GM12878 (cell line): ENCODE measurements around the gene C1QTNF12. TPM values are rescaled to one million over a fixed set of nuclear protein-coding genes. Genes with fewer than 3 reads are reported as not detected.

Experiments used
- ATAC-seq: fragments of 200-7000 bp; cut with Tn5 transposase; 3 replicates; pipeline ENCODE4 v1.9.1; 2020; ENCODE audit warnings: mild to moderate bottlenecking, moderate library complexity
- BruUV-seq: library from RNA; stranded (reverse); fragments of 400-500 nt; replicated peaks from 2 replicates; lab custom pipeline; 2021; lab: Mats Ljungman, UMichigan
- CTCF ChIA-PET: fragments of 300-600 bp; sonication (Branson Sonifier 250); formaldehyde crosslinking; extraction: SDS; loops from one replicate; lab custom pipeline; 2021; ENCODE audit warnings: inconsistent platforms; lab: Yijun Ruan, JAX
- POLR2A ChIA-PET: fragments of 350-600 bp; formaldehyde crosslinking; extraction: SDS; loops from one replicate; lab custom pipeline; 2021; ENCODE audit warnings: inconsistent platforms; lab: Charles Lee
- RAD21 ChIA-PET: fragments of 300-600 bp; sonication (Branson Sonifier 250); formaldehyde crosslinking; loops from one replicate; lab custom pipeline; 2023; ENCODE audit warnings: antibody characterized with exemption; ENCODE audit not compliant: unreplicated experiment; lab: Charles Lee
- SMC1A ChIA-PET: fragments of 300-600 bp; sonication (Branson Sonifier 250); formaldehyde crosslinking; loops from one replicate; lab custom pipeline; 2023; ENCODE audit not compliant: unreplicated experiment, uncharacterized antibody; lab: Charles Lee
- DNase-seq: peaks from one replicate; pipeline ENCODE4 v3.0.0-alpha.2; 2011; ENCODE audit warnings: low read depth, low spot score
- FAIRE-seq: peaks from 3 replicates; lab custom pipeline; 2011; peaks lifted over from hg19 to GRCh38; lab: Jason Lieb, UNC
- H2AFZ ChIP-seq: 2 replicates; pipeline ENCODE4 v1.6.0; 2011; ENCODE audit warnings: low read depth, low read length, control low read depth; ENCODE audit not compliant: control insufficient read depth
- H3K27ac ChIP-seq: 2 replicates; pipeline ENCODE4 v1.5.1; 2011; ENCODE audit warnings: control low read depth; ENCODE audit not compliant: control insufficient read depth, insufficient read depth
- H3K27me3 ChIP-seq, 2 experiments: replicated peaks in 1 of 2; 2 replicates each; pipeline versions ENCODE4 v1.6.0 to v1.6.1; 2011; ENCODE audit warnings: low read length in 1 of 2; ENCODE audit not compliant: control insufficient read depth in 2 of 2, insufficient read depth in 2 of 2
- H3K36me3 ChIP-seq, 2 experiments: 2 replicates each; pipeline ENCODE4 v1.5.1; 2011; ENCODE audit warnings: low read length in 1 of 2; ENCODE audit not compliant: control insufficient read depth in 2 of 2, insufficient read depth in 2 of 2
- H3K4me1 ChIP-seq: 2 replicates; pipeline ENCODE4 v1.6.1; 2011; ENCODE audit warnings: mild to moderate bottlenecking, low read length, moderate library complexity, mixed read lengths; ENCODE audit not compliant: control insufficient read depth, insufficient read depth
- H3K4me2 ChIP-seq: 2 replicates; pipeline ENCODE4 v1.6.0; 2011; ENCODE audit warnings: control low read depth; ENCODE audit not compliant: control insufficient read depth, insufficient read depth
- H3K4me3 ChIP-seq: fragments of 200-600 bp; sonication (generic); 2 replicates; pipeline ENCODE4 v1.5.1; 2016
- H3K79me2 ChIP-seq: 2 replicates; pipeline ENCODE4 v1.6.0; 2011; ENCODE audit warnings: low read length; ENCODE audit not compliant: control insufficient read depth, insufficient read depth
- H3K9ac ChIP-seq: 2 replicates; pipeline ENCODE4 v1.8.0; 2011; ENCODE audit warnings: low read length, control low read depth, mixed read lengths; ENCODE audit not compliant: control insufficient read depth, insufficient read depth
- H3K9me3 ChIP-seq: replicated peaks from 3 replicates; pipeline ENCODE4 v1.5.1; 2011; ENCODE audit warnings: mild to moderate bottlenecking, low read length; ENCODE audit not compliant: control insufficient read depth, insufficient read depth
- H4K20me1 ChIP-seq: 2 replicates; pipeline ENCODE4 v1.6.0; 2011; ENCODE audit not compliant: control insufficient read depth, insufficient read depth
- E2F4 ChIP-seq: IDR thresholded peaks from 2 replicates; pipeline ENCODE4 v1.6.1; 2012; ENCODE audit warnings: low read depth, low read length, improper control_type of control experiment
- NKRF ChIP-seq: fragments of 450-650 bp; conservative IDR thresholded peaks from 2 replicates; pipeline ENCODE4 v1.6.1; 2017; ENCODE audit warnings: mild to moderate bottlenecking, moderate library complexity
- POLR2A ChIP-seq: IDR thresholded peaks from 2 replicates; pipeline ENCODE4 v1.6.1; 2011; ENCODE audit warnings: low read depth, mild to moderate bottlenecking, low read length
- TCF7 ChIP-seq: IDR thresholded peaks from 2 replicates; pipeline ENCODE4 v1.6.1; 2014; ENCODE audit warnings: antibody characterized with exemption, borderline replicate concordance
- WGBS: methylation state at CpG from one replicate; pipeline ENCODE4 v1.1.6; 2016; ENCODE audit warnings: low lambda C conversion rate; ENCODE audit not compliant: insufficient replicate concordance, insufficient coverage; ENCODE audit errors: missing lambda C conversion rate; 5-methylcytosine and 5-hydroxymethylcytosine counted together
- in situ Hi-C: fragments of 300-500 bp; cut with MboI; formaldehyde crosslinking; loops from 9 replicates; pipeline ENCODE4 v1.14.3; 2018; ENCODE audit warnings: mixed read lengths
- intact Hi-C: fragments of 100-400 bp; cut with micrococcal nuclease; formaldehyde crosslinking; loops from one replicate; pipeline ENCODE4 v1.14.2; 2022; ENCODE audit not compliant: unreplicated experiment
- polyA plus RNA-seq, 11 experiments: library from polyadenylated mRNA; depleted of rRNA in 4 of 11; unstranded in 6 of 11; stranded (reverse) in 5 of 11; fragments of >200 nt; fragmentation: Nextera tagmentation in 4 of 11; fragmentation: Illumina TruSeq in 1 of 11; extraction: Ambion mirVana in 4 of 11; extraction: Trizol in 1 of 11; gene quantifications; 1 replicate in 1 of 11; 2 replicates in 10 of 11; pipeline versions ENCODE4 v1.2.1 to v1.2.3, GENCODE V29; 2011 to 2016; ENCODE audit warnings: inconsistent platforms in 2 of 11, missing spikeins in 2 of 11, low read depth in 1 of 11
- total RNA-seq, 4 experiments: library from RNA; depleted of rRNA in 3 of 4; stranded (reverse); fragments of >200 nt in 3 of 4; fragmentation: Illumina TruSeq in 1 of 4; extraction: Trizol in 1 of 4; gene quantifications; 2 replicates each; pipeline versions ENCODE4 v1.2.1 to v1.2.3, GENCODE V29; 2013 to 2021

Gene C1QTNF12
- total and polyA plus RNA-seq, 10 of the 15 experiments (the other 5 are each of a cell fraction or from before 2014, with no cell fraction given) = 0.17 to 1.0 (median 0.31) TPM; not detected in 5

- 87% methylated on average over 35 of the region's 35 CpGs for WGBS
- in situ Hi-C loops (no loop called here), intact Hi-C loops (no loop called here)
- no peaks in the 10 kb centered on the region for H3K9me3 ChIP-seq
- no peaks in the 10 kb centered on the region for H3K79me2 ChIP-seq
- H3K4me2 ChIP-seq = no peak overlapping the region
- H3K27ac ChIP-seq = no peak overlapping the region
- no peaks in the 10 kb centered on the region for H3K36me3 ChIP-seq
- no peaks in the 10 kb centered on the region for H4K20me1 ChIP-seq
- no peak for TF ChIP-seq TCF7
- BruUV-seq = no TSS peak
- ChIA-PET SMC1A (no interaction called here), POLR2A (no interaction called here), RAD21 (no interaction called here), CTCF (no interaction called here)
- H3K4me1 ChIP-seq = no peaks in the 10 kb centered on the region
- no peaks in the 10 kb centered on the region for H3K27me3 ChIP-seq
- no peak overlapping the region for H3K9ac ChIP-seq
- ATAC-seq (no peak), FAIRE-seq (no peak), DNase-seq (no peak)
- no peak overlapping the region for H3K4me3 ChIP-seq
- H2AFZ ChIP-seq = no peak overlapping the region
These were observed 48.8 kb upstream of the C1QTNF12 start for GRCh38 chr1:1295154-1295923.

- Histone ChIP-seq H4K20me1 (no peaks in the 10 kb centered on the region), H3K36me3 (no peaks in the 10 kb centered on the region), H3K27me3 (no peaks in the 10 kb centered on the region), H2AFZ (no peak overlapping the region), H3K4me2 (no peak overlapping the region), H3K4me3 (no peak overlapping the region), H3K9ac (no peak overlapping the region), H3K27ac (no peak overlapping the region), H3K79me2 (no peaks in the 10 kb centered on the region), H3K9me3 (no peaks in the 10 kb centered on the region), H3K4me1 (no peaks in the 10 kb centered on the region)
- DNase-seq = no peak
- TF ChIP-seq POLR2A (no peak), NKRF (no peak), E2F4 (no peak)
- in situ Hi-C loops (no loop called here), intact Hi-C loops (no loop called here)
- ChIA-PET CTCF (no interaction called here), RAD21 (no interaction called here), SMC1A (no interaction called here), POLR2A (no interaction called here)
- ATAC-seq = no peak
- FAIRE-seq = no peak
- WGBS = 98% methylated on average over 48 of the region's 58 CpGs
- BruUV-seq = no TSS peak
These were observed 47.8 kb upstream of the C1QTNF12 start for GRCh38 chr1:1294250-1294890.
